Omental fat pad (tissue), 4 donors: Measurements from ENCODE around the gene MACROD2. TPM values are rescaled to one million over a fixed set of nuclear protein-coding genes. Genes with fewer than 3 reads are reported as not detected.

Experiments
- ATAC-seq: fragments of 150-250 bp; one replicate; pipeline ENCODE4 v1.9.1; 2016; ENCODE audit warnings: mild to moderate bottlenecking, moderate library complexity; ENCODE audit not compliant: low FRiP score
- DNase-seq: peaks from one replicate; pipeline ENCODE4 v3.0.0-alpha.2; 2019; ENCODE audit warnings: low spot score
- total RNA-seq, 4 donors: library from RNA; depleted of rRNA; stranded (reverse); fragments of >200 nt; gene quantifications; one replicate each; pipeline ENCODE4 v1.1.0, GENCODE V29; 2016
- TF ChIP-seq, protein P1 (sequence below), 3 donors: fragments of 450-650 bp; IDR thresholded peaks; one replicate each; pipeline ENCODE4 v1.5.1; 2016 to 2017; ENCODE audit warnings: antibody characterized with exemption in 3 of 3, mild to moderate bottlenecking in 3 of 3, moderate library complexity in 2 of 3

Gene MACROD2
- total RNA-seq, 4 donors from 2014 or later, result 6.8 to 54.1 (median 7.4) TPM

DNA sequence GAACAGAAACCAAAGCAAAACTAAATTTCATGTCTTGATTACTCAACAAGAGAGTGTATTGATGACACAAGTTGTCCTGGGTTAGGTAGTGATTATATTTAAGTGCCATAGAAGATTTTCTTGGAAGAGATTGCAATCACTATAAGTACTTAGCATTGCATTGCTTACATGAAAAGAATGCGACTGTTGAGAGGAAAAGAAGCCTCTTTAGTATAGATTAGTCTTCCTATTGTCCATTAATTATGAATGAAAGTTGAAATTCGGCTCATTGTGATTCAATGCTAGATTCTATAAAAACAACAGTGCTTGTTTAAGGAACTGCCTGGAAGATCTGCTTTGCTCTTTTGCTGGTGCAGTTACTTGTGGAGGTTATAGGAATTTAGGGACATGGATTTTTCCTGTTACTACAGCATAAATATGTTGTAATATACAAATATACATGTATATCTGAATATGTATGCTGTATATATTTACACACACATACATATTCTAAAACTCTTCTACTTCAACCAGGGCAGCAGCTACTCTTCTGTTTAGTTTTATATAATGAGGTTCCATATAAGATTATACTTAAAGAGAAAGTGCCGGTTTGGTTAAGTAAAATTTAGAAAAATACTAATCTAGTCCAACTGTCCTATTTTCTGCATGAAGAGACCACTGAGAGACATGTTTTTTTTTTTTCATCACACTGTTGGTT is 1781.6 kb downstream of the MACROD2 start:
- ATAC-seq (no peak), DNase-seq (no peak)
- TF ChIP-seq, protein P1, sequence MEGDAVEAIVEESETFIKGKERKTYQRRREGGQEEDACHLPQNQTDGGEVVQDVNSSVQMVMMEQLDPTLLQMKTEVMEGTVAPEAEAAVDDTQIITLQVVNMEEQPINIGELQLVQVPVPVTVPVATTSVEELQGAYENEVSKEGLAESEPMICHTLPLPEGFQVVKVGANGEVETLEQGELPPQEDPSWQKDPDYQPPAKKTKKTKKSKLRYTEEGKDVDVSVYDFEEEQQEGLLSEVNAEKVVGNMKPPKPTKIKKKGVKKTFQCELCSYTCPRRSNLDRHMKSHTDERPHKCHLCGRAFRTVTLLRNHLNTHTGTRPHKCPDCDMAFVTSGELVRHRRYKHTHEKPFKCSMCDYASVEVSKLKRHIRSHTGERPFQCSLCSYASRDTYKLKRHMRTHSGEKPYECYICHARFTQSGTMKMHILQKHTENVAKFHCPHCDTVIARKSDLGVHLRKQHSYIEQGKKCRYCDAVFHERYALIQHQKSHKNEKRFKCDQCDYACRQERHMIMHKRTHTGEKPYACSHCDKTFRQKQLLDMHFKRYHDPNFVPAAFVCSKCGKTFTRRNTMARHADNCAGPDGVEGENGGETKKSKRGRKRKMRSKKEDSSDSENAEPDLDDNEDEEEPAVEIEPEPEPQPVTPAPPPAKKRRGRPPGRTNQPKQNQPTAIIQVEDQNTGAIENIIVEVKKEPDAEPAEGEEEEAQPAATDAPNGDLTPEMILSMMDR (IDR thresholded peaks at IDR 0.05), result no peak

DNA sequence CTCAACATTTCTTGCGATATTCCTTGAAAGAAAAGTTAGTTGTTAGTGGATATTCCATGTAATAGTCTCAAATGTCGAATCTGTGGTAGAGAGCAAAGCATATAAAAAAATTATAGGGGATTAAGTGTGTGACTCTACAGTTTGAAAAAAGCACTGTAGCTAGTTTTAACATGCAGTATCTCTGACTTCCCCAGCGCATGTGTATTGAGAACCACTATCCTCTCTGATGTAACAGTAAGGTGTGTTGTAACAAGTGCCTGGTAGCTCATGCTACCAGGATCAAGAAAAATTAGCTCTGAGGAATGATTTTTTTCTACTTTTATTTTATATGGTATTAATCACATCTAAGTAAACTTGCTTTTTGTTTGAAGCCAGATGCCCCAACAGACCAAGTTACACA is 1788.7 kb downstream of the MACROD2 start:
- DNase-seq, result no peak
- TF ChIP-seq, protein P1 (IDR thresholded peaks at IDR 0.05), result no peak
- no peak for ATAC-seq

DNA sequence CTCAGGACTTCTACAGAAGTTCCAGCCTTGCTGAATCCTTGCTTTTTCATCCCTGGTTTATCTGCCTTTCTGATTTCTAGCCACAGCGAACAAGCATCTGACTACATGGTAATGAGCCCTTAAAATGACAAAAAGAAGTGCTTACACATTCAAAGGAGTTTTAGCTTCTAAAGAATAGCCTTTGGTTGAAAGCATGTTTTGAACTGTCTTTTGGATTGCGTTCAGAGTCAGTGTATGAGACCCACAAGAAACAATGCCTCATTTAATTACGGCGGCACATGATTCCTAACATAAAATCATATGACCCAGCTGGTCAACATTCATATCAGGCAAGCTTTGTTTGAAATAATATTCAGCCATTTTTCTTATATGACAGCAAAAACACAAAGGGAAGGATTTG is 1793.8 kb downstream of the MACROD2 start:
- ATAC-seq, result no peak
- DNase-seq, result no peak
- TF ChIP-seq, protein P1 (IDR thresholded peaks at IDR 0.05), result no peak

DNA sequence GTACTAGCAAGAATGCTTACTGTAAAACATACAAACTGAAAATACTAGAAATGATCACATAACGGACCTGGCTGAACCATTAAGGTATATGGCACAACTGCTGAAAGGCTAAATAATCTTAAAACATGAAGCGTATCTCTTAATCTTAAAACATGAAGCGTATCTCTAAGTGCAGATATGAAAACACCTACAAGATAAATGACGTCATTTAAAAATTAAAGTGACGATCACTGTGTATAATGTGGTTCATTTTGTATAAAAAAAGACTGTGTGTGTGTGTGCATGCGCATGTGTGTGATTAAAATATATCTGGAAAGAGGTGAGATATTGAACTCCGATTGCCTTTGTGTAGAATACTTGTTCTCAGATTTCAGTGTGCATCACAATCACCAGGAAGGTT is 1797.5 kb downstream of the MACROD2 start:
- no peak for DNase-seq
- ATAC-seq, result no peak
- TF ChIP-seq, protein P1 (IDR thresholded peaks at IDR 0.05), result no peak

DNA sequence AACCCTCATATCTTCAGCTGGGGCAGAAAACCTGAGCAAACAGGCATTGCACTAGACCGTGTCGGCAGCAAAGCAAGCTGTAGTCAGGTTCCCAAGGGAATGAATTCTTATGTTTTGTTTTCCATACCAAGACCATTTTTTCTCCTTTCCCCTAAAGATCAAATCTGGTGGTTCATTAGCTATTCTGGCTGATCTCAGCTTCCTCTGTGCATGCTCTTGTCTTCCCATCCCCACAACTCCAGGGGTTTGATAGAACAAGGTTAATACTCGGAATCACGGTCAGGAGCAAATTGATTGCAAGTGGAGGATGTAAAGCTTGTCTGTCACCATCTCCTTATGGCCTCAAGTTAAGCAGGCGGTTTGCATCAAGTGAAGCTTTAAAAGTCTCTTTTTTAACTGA is 1799.1 kb downstream of the MACROD2 start:
- TF ChIP-seq, protein P1 (IDR thresholded peaks at IDR 0.05), result no peak
- ATAC-seq (no peak), DNase-seq (no peak)

DNA sequence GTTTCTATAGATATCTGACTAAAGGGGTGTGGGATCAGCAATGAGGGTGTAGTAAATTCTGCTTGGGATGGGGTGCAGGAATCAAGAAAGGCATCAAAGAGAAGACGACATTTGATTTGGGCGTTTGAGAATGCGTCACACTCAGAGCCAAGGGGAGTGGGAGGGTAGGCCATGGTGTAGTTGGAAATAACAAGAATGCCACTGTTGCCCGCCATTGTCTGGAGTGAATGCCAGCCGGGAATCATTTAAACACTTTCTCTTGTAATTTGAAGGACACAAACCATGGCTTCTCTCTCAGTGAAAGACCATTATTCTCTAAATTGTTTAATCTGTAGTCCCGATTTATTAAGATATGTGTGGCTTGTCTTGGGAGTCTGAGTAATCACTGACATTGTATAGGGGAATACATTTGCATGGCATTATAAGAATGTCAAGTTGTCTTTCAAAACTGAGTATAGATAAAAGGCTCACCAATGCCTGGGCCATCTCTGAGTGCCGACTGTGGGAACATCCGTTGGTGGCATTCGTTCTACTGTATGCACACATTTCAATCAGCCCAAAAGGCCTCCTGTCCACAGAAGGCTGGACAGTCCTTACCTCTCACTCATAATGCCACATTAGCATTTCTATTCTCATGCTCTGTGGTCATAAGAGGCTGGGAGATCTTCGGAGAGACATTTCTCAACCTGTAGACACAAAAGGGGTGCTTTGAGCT is 1800.1 kb downstream of the MACROD2 start:
- TF ChIP-seq, protein P1 (IDR thresholded peaks at IDR 0.05), result no peak
- no peak for ATAC-seq
- no peak for DNase-seq

DNA sequence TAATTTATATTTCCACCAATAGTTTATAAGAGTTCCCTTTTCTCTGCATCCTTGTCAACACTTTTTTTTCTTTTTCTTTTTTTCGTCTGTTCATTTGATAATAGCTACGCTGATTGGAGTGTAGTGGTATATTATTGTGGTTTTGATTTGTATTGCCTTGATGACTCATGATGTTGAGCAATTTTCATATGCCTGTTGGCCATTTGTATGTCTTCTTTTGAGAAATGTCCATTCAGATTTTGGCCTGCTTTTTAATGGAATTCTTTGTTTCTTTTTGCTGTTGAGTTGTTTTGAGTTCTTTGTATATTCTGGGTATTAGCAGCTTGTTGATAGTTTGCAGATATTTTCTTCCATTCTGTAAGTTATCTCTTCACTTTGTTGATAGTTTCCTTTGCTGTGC is 1804.6 kb downstream of the MACROD2 start:
- TF ChIP-seq, protein P1 (IDR thresholded peaks at IDR 0.05), result no peak
- ATAC-seq (no peak), DNase-seq (no peak)
